Glutamatergic neuron (in vitro differentiated cells): ENCODE results near the gene BACH1. TPM values are rescaled to one million over a fixed set of nuclear protein-coding genes. Genes with fewer than 3 reads are reported as not detected.

Source experiments
- DNase-seq: peaks from one replicate; pipeline ENCODE4 v3.0.0; 2022
- H3K27ac Mint-ChIP-seq: one replicate; pipeline ENCODE4 v1.8.0; 2020; ENCODE audit warnings: mild to moderate bottlenecking, mixed read lengths, inconsistent platforms; ENCODE audit not compliant: unreplicated experiment
- H3K27me3 Mint-ChIP-seq: one replicate; pipeline ENCODE4 v1.8.0; 2020; ENCODE audit warnings: mild to moderate bottlenecking, moderate library complexity, mixed read lengths, inconsistent platforms; ENCODE audit not compliant: unreplicated experiment
- H3K36me3 Mint-ChIP-seq: one replicate; pipeline ENCODE4 v1.8.0; 2020; ENCODE audit warnings: mild to moderate bottlenecking, mixed read lengths, inconsistent platforms; ENCODE audit not compliant: unreplicated experiment
- H3K4me1 Mint-ChIP-seq: one replicate; pipeline ENCODE4 v1.8.0; 2020; ENCODE audit warnings: mild to moderate bottlenecking, low read depth, mixed read lengths, inconsistent platforms; ENCODE audit not compliant: unreplicated experiment
- H3K4me3 Mint-ChIP-seq: one replicate; pipeline ENCODE4 v1.8.0; 2020; ENCODE audit warnings: mild to moderate bottlenecking, mixed read lengths, inconsistent platforms; ENCODE audit not compliant: unreplicated experiment
- H3K9me3 Mint-ChIP-seq: one replicate; pipeline ENCODE4 v1.8.0; 2020; ENCODE audit warnings: mild to moderate bottlenecking, moderate library complexity, mixed read lengths, inconsistent platforms; ENCODE audit not compliant: unreplicated experiment
- CTCF ChIP-seq: fragments of 200-600 bp; sonication (generic); IDR thresholded peaks from one replicate; pipeline ENCODE4 v1.5.0; 2021; ENCODE audit not compliant: partially characterized antibody, unreplicated experiment
- total RNA-seq: library from RNA; stranded (reverse); fragmentation: NEBNext Ultra II Directional; extraction: Animal tissue kit (Norgen Biotek cat#: 25700); gene quantifications from one replicate; pipeline ENCODE4 v1.2.1, GENCODE V29; 2021; ENCODE audit not compliant: unreplicated experiment

Gene BACH1
- total RNA-seq, 1 donor from 2014 or later: 78.8 TPM

- Mint-ChIP-seq H3K36me3 (peaks cover 6% of the 10 kb centered on the region), H3K4me3 (no peak overlapping the region), H3K9me3 (no peaks in the 10 kb centered on the region), H3K27me3 (no peaks in the 10 kb centered on the region), H3K27ac (no peak overlapping the region), H3K4me1 (peaks cover 5% of the 10 kb centered on the region)
- TF ChIP-seq CTCF: no peak
- no peak for DNase-seq
Observed at GRCh38 chr21:29360799-29361765, 62.4 kb downstream of the BACH1 start.

GRCh38 chr21:29362758-29363157 lies 64.0 kb downstream of the BACH1 start:
- TF ChIP-seq CTCF: no peak
- peaks cover 6% of the 10 kb centered on the region for H3K36me3 Mint-ChIP-seq
- DNase-seq: no peak
- no peak overlapping the region for H3K4me3 Mint-ChIP-seq
- no peaks in the 10 kb centered on the region for H3K9me3 Mint-ChIP-seq
- H3K27me3 Mint-ChIP-seq: no peaks in the 10 kb centered on the region
- H3K4me1 Mint-ChIP-seq: peaks cover 5% of the 10 kb centered on the region
- no peak overlapping the region for H3K27ac Mint-ChIP-seq

DNA sequence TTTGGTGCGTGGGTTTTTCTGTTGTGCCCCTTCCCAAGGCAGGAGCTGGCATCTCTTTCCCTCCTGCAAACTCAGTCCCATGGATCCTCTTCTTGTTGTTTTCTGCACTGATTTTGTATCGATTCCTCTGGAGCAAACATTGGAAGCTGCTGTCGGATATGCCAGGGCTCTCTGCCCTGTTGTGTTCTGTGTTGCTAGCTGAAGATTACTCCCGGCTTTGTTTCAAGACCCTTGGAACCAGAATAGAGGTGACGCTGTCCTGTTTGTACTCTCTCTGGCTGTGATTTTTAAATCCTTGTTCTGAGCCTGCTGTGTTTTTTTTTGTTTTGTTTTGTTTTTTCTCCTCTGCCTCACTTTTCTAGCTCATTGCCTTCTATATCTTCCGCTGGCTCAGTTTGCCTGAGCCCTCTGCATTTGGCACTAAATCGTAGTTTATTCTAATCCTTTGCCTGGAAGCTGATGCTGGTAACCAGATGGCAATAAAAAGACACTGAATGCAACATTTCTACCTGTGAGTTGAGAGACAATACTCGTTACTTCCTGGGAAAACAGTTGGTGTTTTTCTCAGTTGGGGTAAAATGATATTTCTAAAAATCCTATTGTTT lies 67.0 kb downstream of the BACH1 start:
- Mint-ChIP-seq H3K27me3 (peaks cover 3% of the 10 kb centered on the region), H3K27ac (no peak overlapping the region), H3K36me3 (peaks cover 9% of the 10 kb centered on the region), H3K4me3 (no peak overlapping the region), H3K9me3 (peaks cover 2% of the 10 kb centered on the region), H3K4me1 (peaks cover 4% of the 10 kb centered on the region)
- no peak for TF ChIP-seq CTCF
- no peak for DNase-seq

GRCh38 chr21:29366532-29366931 lies 67.8 kb downstream of the BACH1 start:
- Mint-ChIP-seq H3K4me3 (no peak overlapping the region), H3K36me3 (peaks cover 9% of the 10 kb centered on the region), H3K4me1 (no peaks in the 10 kb centered on the region), H3K27me3 (peaks cover 3% of the 10 kb centered on the region), H3K9me3 (peaks cover 2% of the 10 kb centered on the region), H3K27ac (no peak overlapping the region)
- no peak for TF ChIP-seq CTCF
- DNase-seq: no peak

DNA sequence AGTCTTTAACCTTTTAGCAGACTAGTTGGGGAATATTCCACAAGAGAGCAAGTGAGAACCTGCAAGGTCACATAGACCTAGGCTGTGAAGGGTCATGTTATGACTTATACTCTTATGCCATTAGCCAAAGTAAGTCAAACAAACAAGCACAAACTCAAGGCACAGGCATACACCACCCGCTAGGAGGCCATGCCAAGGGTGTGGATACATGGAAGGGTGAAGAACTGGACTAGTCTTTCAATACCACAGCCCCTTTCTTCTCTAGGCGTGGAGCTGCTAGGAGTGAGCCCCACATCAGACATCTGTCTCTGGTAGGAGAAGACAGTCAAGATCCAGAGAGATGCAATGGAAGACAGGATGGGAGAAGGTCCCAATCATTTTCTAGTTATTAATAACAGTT lies 68.6 kb downstream of the BACH1 start:
- Mint-ChIP-seq H3K4me3 (no peak overlapping the region), H3K27ac (no peak overlapping the region), H3K36me3 (peaks cover 9% of the 10 kb centered on the region), H3K27me3 (peaks cover 3% of the 10 kb centered on the region), H3K9me3 (peaks cover 2% of the 10 kb centered on the region), H3K4me1 (no peaks in the 10 kb centered on the region)
- DNase-seq: no peak
- TF ChIP-seq CTCF: no peak
